HG03060 (cell line): ENCODE results near the gene BCAS3.
"Not testable (repeated sequence)": the region's sequence is repeated elsewhere in the genome, so short reads cannot be mapped to it uniquely, and the experiment has no call there.

Experiments used
- ATAC-seq: cut with Tn5 transposase; IDR thresholded peaks from one replicate; pipeline ENCODE4 v1.9.1; 2021; ENCODE audit warnings: low read depth, moderate number of reproducible peaks; ENCODE audit not compliant: unreplicated experiment

BCAS3 gene

GRCh38 chr17:61140081-61140786, 462.6 kb downstream of the BCAS3 start:
- no peak for ATAC-seq

GRCh38 chr17:61143026-61143425, 465.4 kb downstream of the BCAS3 start:
- no peak for ATAC-seq

- no peak for ATAC-seq
Observed at GRCh38 chr17:61144137-61144536, 466.5 kb downstream of the BCAS3 start.

GRCh38 chr17:61144617-61145564, 467.2 kb downstream of the BCAS3 start:
- ATAC-seq, result no peak

GRCh38 chr17:61146833-61147232, 469.2 kb downstream of the BCAS3 start:
- ATAC-seq, result not testable (repeated sequence)

- no peak for ATAC-seq
Observed at GRCh38 chr17:61149106-61149825, 471.6 kb downstream of the BCAS3 start.

GRCh38 chr17:61149862-61150362, 472.3 kb downstream of the BCAS3 start:
- ATAC-seq, result no peak

- no peak for ATAC-seq
Observed at GRCh38 chr17:61150686-61151299, 473.1 kb downstream of the BCAS3 start.

GRCh38 chr17:61152898-61153297, 475.2 kb downstream of the BCAS3 start:
- ATAC-seq, result no peak

- ATAC-seq, result no peak
Observed at GRCh38 chr17:61155590-61156237, 478.1 kb downstream of the BCAS3 start.

- ATAC-seq, result no peak
Observed at GRCh38 chr17:61157246-61157886, 479.7 kb downstream of the BCAS3 start.

- ATAC-seq, result no peak
Observed at GRCh38 chr17:61158376-61158775, 480.7 kb downstream of the BCAS3 start.

GRCh38 chr17:61159221-61159814, 481.7 kb downstream of the BCAS3 start:
- no peak for ATAC-seq

GRCh38 chr17:61160204-61160603, 482.6 kb downstream of the BCAS3 start:
- ATAC-seq, result no peak

GRCh38 chr17:61160789-61161445, 483.3 kb downstream of the BCAS3 start:
- ATAC-seq, result no peak

- no peak for ATAC-seq
Observed at GRCh38 chr17:61161615-61162134, 484.0 kb downstream of the BCAS3 start.

GRCh38 chr17:61164517-61164916, 486.9 kb downstream of the BCAS3 start:
- no peak for ATAC-seq

- ATAC-seq, result no peak
Observed at GRCh38 chr17:61167075-61167474, 489.4 kb downstream of the BCAS3 start.
